Neural cell (in vitro differentiated cells): ENCODE data around the gene SYK.

ENCODE experiments used
- EP300 ChIP-seq: fragments of 450-650 bp; conservative IDR thresholded peaks from 2 replicates; pipeline ENCODE4 v1.6.1; 2014; ENCODE audit warnings: antibody characterized with exemption, mild to moderate bottlenecking, moderate library complexity; ENCODE audit not compliant: poor library complexity, severe bottlenecking
- EZH2 ChIP-seq: fragments of 200-600, 300-800 bp; shearing (Covaris generic), sonication (generic); IDR thresholded peaks from 2 replicates; pipeline ENCODE4 v1.6.1; 2014; ENCODE audit warnings: antibody characterized with exemption, low read length, borderline replicate concordance, mild to moderate bottlenecking; ENCODE audit not compliant: insufficient read depth, poor library complexity, severe bottlenecking
- MXI1 ChIP-seq: fragments of 450-650 bp; conservative IDR thresholded peaks from 2 replicates; pipeline ENCODE4 v1.6.1; 2014; ENCODE audit warnings: antibody characterized with exemption, mild to moderate bottlenecking; ENCODE audit not compliant: poor library complexity, severe bottlenecking
- POLR2AphosphoS5 ChIP-seq: IDR thresholded peaks from 2 replicates; pipeline ENCODE4 v1.6.1; 2012
- RAD21 ChIP-seq: fragments of 450-650 bp; conservative IDR thresholded peaks from 2 replicates; pipeline ENCODE4 v1.6.1; 2014; ENCODE audit warnings: antibody characterized with exemption, mild to moderate bottlenecking, moderate library complexity
- REST ChIP-seq: IDR thresholded peaks from 2 replicates; pipeline ENCODE4 v1.6.1; 2012; ENCODE audit warnings: borderline replicate concordance
- SMC3 ChIP-seq: fragments of 450-650 bp; conservative IDR thresholded peaks from 2 replicates; pipeline ENCODE4 v1.6.1; 2014; ENCODE audit warnings: antibody characterized with exemption, mild to moderate bottlenecking, moderate library complexity; ENCODE audit not compliant: poor library complexity
- TAF1 ChIP-seq: IDR thresholded peaks from 2 replicates; pipeline ENCODE4 v1.6.1; 2012; ENCODE audit warnings: low read depth
- TF ChIP-seq, protein P1 (sequence below): fragments of 450-650 bp; IDR thresholded peaks from 2 replicates; pipeline ENCODE4 v1.5.1; 2014; ENCODE audit warnings: antibody characterized with exemption, mild to moderate bottlenecking, moderate library complexity; ENCODE audit not compliant: poor library complexity, severe bottlenecking

DNA sequence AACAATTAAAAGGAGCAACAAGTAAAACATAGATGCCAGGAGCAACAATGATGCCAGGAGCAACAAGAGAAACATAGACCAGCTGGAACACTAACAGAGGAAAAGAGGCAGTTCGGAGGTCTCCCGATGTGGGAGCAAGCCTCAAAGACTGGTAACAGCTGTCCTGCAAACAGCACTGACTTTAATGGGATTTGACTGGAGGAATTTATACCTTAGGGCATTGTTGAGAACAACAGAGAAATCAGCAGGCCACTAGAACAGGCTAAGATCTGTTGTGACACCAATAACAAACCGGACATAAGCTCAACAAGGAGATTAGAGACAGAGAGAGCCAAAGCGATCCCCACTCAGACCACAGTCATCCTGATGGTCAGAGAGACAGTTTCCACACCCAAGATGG is 11.8 kb upstream of the SYK start:
- TF ChIP-seq, protein P1, sequence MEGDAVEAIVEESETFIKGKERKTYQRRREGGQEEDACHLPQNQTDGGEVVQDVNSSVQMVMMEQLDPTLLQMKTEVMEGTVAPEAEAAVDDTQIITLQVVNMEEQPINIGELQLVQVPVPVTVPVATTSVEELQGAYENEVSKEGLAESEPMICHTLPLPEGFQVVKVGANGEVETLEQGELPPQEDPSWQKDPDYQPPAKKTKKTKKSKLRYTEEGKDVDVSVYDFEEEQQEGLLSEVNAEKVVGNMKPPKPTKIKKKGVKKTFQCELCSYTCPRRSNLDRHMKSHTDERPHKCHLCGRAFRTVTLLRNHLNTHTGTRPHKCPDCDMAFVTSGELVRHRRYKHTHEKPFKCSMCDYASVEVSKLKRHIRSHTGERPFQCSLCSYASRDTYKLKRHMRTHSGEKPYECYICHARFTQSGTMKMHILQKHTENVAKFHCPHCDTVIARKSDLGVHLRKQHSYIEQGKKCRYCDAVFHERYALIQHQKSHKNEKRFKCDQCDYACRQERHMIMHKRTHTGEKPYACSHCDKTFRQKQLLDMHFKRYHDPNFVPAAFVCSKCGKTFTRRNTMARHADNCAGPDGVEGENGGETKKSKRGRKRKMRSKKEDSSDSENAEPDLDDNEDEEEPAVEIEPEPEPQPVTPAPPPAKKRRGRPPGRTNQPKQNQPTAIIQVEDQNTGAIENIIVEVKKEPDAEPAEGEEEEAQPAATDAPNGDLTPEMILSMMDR = no peak
- TF ChIP-seq TAF1 (no peak), SMC3 (no peak), EP300 (no peak), EZH2 (no peak), POLR2AphosphoS5 (no peak), REST (no peak), RAD21 (no peak), MXI1 (no peak)
